Measurements from ENCODE around the gene RUNX1. TPM values are rescaled to one million over a fixed set of nuclear protein-coding genes. Genes with fewer than 3 reads are reported as not detected.
A peak's percentile ranks its signal among the peaks of the same experiment; 100 is the strongest.

Gene RUNX1
- total and polyA plus RNA-seq, 7 donors = 8.7 to 230 (median 30.1) TPM

DNA sequence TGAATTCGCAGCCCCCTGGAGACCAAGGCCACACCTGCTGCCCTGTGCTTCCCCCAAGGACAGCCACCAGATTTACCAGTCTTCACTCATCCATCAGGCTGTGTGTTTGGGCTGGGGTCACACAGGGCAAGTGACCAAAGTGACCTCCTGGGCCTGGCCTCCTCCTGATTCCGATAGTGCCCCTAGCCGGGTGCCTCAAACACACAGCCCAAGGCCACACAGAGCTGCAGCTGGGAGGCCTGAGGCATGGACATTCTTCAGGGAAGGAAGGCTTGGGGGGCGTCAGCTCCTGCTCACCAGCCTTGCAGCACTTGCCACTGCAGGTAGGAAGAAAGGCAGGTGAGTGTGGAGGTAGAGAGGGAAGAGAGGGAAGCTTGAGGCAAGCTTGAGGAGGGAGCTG is 181.3 kb downstream of the RUNX1 start:
- Histone ChIP-seq H3K27ac (no peak overlapping the region), H3K9me3 (no peaks in the 10 kb centered on the region), H3K36me3 (ENCODE audit: insufficient read depth in 1 of 2, low read depth in 1 of 2) (peaks cover 11 to 94% of the 10 kb centered on the region in 2 donors), H3K27me3 (ENCODE audit: insufficient read depth in 3 of 3, low read length in 2 of 3) (no peaks in the 10 kb centered on the region), H3K4me3 (no peak overlapping the region), H3K4me1 (peaks cover 21% of the 10 kb centered on the region)
- no peak for DNase-seq
- TF ChIP-seq, protein P1, sequence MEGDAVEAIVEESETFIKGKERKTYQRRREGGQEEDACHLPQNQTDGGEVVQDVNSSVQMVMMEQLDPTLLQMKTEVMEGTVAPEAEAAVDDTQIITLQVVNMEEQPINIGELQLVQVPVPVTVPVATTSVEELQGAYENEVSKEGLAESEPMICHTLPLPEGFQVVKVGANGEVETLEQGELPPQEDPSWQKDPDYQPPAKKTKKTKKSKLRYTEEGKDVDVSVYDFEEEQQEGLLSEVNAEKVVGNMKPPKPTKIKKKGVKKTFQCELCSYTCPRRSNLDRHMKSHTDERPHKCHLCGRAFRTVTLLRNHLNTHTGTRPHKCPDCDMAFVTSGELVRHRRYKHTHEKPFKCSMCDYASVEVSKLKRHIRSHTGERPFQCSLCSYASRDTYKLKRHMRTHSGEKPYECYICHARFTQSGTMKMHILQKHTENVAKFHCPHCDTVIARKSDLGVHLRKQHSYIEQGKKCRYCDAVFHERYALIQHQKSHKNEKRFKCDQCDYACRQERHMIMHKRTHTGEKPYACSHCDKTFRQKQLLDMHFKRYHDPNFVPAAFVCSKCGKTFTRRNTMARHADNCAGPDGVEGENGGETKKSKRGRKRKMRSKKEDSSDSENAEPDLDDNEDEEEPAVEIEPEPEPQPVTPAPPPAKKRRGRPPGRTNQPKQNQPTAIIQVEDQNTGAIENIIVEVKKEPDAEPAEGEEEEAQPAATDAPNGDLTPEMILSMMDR (IDR thresholded peaks at IDR 0.05) = no peak
- ATAC-seq = no peak
- intact Hi-C loops (cut with DNase I) = no loop called here
- WGBS, 3 donors = 90 to 95% (median 93%) methylated on average over 4 of the region's 4 CpGs

DNA sequence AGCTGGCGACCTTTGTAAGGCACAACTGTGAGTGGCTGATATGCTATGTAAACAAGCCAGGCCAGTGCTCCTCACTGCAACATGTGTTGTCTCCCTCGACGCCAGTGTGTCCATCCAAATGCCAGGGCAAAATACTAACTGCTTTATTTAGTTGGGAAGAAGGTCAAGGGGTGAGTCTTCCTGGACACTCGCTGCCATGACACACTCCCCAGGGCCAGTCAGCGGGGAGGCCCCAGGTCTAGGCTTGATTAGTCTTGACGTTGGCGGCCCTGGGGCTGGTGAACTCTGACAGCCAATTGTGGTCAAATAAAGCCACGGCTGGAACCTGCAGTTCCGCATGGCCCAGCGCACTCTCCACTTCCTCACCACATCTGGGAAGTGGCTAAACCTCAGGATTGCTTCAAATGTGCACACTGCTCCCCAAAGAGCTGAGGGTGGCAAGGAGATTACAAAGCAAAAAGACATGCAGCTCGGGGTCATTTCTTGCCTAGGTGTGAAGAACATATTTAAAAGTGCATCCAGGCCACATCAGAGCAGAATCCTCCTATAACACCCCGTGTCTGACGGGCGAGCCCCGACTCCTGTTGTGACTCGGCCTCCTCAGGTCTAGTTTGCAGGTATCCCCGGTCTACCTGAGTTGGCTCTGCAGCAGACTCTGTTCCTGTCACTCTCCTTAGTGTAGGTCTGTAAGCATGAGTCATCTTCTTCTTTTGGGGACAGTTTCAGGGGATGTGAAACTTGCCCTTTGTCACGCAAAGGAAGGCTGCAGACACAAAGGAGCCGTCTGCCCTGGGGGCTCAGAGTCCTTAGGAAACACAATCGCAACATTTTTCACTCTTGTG is 183.5 kb downstream of the RUNX1 start:
- H3K27me3 ChIP-seq (ENCODE audit: insufficient read depth in 3 of 3, low read length in 2 of 3) = no peaks in the 10 kb centered on the region
- peaks cover 21% of the 10 kb centered on the region for H3K4me1 ChIP-seq
- 55 to 64% (median 61%) methylated on average over 20 of the region's 20 CpGs for WGBS, 3 donors
- H3K36me3 ChIP-seq (ENCODE audit: insufficient read depth in 1 of 2, low read depth in 1 of 2) = peaks cover 8 to 93% of the 10 kb centered on the region in 2 donors
- TF ChIP-seq, protein P1 (IDR thresholded peaks at IDR 0.05) = no peak
- H3K4me3 ChIP-seq = no peak overlapping the region
- ATAC-seq (peak; percentile 64 to 89 (median 75)), DNase-seq (peak; percentile 61 to 76)
- H3K9me3 ChIP-seq = no peaks in the 10 kb centered on the region
- intact Hi-C loops (cut with DNase I) = no loop called here
- H3K27ac ChIP-seq = peak overlapping the region; percentile 65

DNA sequence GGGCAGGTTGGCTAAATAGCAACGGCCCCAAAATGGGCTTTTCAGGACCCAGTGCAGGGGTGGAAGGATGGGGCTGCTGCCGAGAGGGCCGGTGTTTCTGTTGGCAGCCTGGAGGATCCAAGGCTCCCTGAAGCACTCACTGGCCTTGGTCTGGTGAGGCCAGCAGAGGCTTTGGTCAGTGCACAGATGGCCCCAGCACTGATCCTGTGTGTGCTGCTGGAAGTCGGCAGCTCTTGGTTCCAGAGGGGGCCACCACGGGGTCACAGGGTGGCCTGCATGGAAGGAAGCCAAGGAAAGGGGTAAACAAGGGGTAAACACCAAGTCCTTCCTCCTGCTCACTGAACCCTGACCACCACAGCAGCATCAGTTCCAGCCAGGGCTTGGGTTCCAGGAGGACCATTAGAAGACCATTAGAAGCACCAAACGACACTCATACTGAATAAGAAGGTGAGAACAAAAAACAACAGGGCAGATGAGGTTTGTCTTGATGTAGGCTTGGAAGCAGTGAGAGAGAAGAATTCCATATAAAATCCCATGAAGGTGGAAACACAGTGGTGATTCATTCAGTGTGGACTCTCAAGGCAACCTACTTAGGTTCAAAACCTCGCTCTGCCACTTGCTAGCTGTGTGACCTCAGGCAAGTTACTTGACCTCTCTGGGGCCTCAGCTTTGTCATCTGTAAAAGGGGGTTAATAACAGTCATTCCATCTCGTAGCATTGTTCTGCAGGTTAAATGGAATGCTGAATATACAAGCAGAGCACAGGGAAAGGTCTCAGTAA is 184.5 kb downstream of the RUNX1 start:
- DNase-seq = no peak
- TF ChIP-seq, protein P1 (IDR thresholded peaks at IDR 0.05) = no peak
- H3K4me3 ChIP-seq = no peak overlapping the region
- 67 to 79% (median 72%) methylated on average over 8 of the region's 8 CpGs for WGBS, 3 donors
- H3K27me3 ChIP-seq (ENCODE audit: insufficient read depth in 3 of 3, low read length in 2 of 3) = no peaks in the 10 kb centered on the region
- H3K27ac ChIP-seq = peak overlapping the region; percentile 14
- intact Hi-C loops (cut with DNase I) = no loop called here
- H3K9me3 ChIP-seq = no peaks in the 10 kb centered on the region
- H3K36me3 ChIP-seq (ENCODE audit: insufficient read depth in 1 of 2, low read depth in 1 of 2) = peaks cover 8 to 93% of the 10 kb centered on the region in 2 donors
- H3K4me1 ChIP-seq = peaks cover 21% of the 10 kb centered on the region
- ATAC-seq = peak in 2 of 4 donors; percentile 2 to 21

DNA sequence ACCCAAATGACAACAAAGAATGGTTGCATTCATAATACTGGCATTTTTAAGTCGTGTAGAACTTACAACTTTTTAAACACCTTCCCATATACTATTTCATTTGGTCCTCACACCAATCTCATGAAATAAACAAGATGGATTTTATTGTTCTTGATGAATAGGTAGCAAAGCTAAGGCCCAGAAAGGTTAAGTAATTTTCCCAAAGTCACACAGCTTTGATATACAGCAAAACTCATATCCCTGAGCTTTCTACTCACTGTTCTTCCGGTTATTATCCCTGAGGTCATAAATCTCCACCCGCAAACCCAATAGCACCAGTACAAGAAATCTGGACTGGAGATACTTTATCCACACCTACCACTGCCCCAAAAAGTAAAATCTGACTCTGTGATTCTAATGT is 186.2 kb downstream of the RUNX1 start:
- TF ChIP-seq, protein P1 (IDR thresholded peaks at IDR 0.05) = no peak
- 93 to 96% (median 96%) methylated on average over 3 of the region's 3 CpGs for WGBS, 3 donors
- H3K9me3 ChIP-seq = no peaks in the 10 kb centered on the region
- DNase-seq (no peak), ATAC-seq (no peak)
- H3K27ac ChIP-seq = no peak overlapping the region
- no peaks in the 10 kb centered on the region for H3K27me3 ChIP-seq (ENCODE audit: insufficient read depth in 3 of 3, low read length in 2 of 3)
- H3K4me1 ChIP-seq = peaks cover 21% of the 10 kb centered on the region
- no peak overlapping the region for H3K4me3 ChIP-seq
- H3K36me3 ChIP-seq (ENCODE audit: insufficient read depth in 1 of 2, low read depth in 1 of 2) = peaks cover 21 to 93% of the 10 kb centered on the region in 2 donors
- intact Hi-C loops (cut with DNase I) = no loop called here

All from psoas muscle (tissue), 8 donors.